ENCODE results near the gene AJAP1.

Gene AJAP1

GRCh38 chr1:4820543-4820942, 166.1 kb downstream of the AJAP1 start:
- no peak for DNase-seq (ENCODE audit: extremely low spot score)
- CTCF ChIA-PET = no interaction called here
- no peak for TF ChIP-seq CTCF (IDR thresholded peaks at IDR 0.05; ENCODE audit: control extremely low read depth, extremely low read depth, low read depth, missing control alignments)
- POLR2A ChIA-PET = no interaction called here

GRCh38 chr1:4825800-4826450, 171.5 kb downstream of the AJAP1 start:
- TF ChIP-seq CTCF (IDR thresholded peaks at IDR 0.05; ENCODE audit: control extremely low read depth, extremely low read depth, low read depth, missing control alignments) = peak; percentile 75
- CTCF ChIA-PET = no interaction called here
- POLR2A ChIA-PET = no interaction called here
- peak; percentile 32 for DNase-seq (ENCODE audit: extremely low spot score)

GRCh38 chr1:4830707-4831106, 176.3 kb downstream of the AJAP1 start:
- ChIA-PET CTCF (interaction anchor here (1.3 kb wide), 1 partner anchor 34 kb away, joined by 4 read pairs; no protein-coding TSS in a partner anchor), POLR2A (no interaction called here)
- DNase-seq (ENCODE audit: extremely low spot score) = no peak
- no peak for TF ChIP-seq CTCF (IDR thresholded peaks at IDR 0.05; ENCODE audit: control extremely low read depth, extremely low read depth, low read depth, missing control alignments)

- no peak for TF ChIP-seq CTCF (IDR thresholded peaks at IDR 0.05; ENCODE audit: control extremely low read depth, extremely low read depth, low read depth, missing control alignments)
- CTCF ChIA-PET = interaction anchor here (1.1 kb wide), 1 partner anchor 35 kb away, joined by 3 read pairs; no protein-coding TSS in a partner anchor
- DNase-seq (ENCODE audit: extremely low spot score) = no peak
- POLR2A ChIA-PET = no interaction called here
Measured at GRCh38 chr1:4836574-4836973, 182.2 kb downstream of the AJAP1 start.

- POLR2A ChIA-PET = no interaction called here
Measured at GRCh38 chr1:4837031-4837600, 182.7 kb downstream of the AJAP1 start.

GRCh38 chr1:4837752-4838151, 183.3 kb downstream of the AJAP1 start:
- ChIA-PET CTCF (no interaction called here), POLR2A (no interaction called here)
- no peak for DNase-seq (ENCODE audit: extremely low spot score)
- TF ChIP-seq CTCF (IDR thresholded peaks at IDR 0.05; ENCODE audit: control extremely low read depth, extremely low read depth, low read depth, missing control alignments) = no peak

More at GRCh38 chr1:4837031-4837600, 182.7 kb downstream of the AJAP1 start:
- CTCF ChIA-PET = interaction anchor here (1.1 kb wide), 1 partner anchor 35 kb away, joined by 3 read pairs; no protein-coding TSS in a partner anchor
- no peak for DNase-seq (ENCODE audit: extremely low spot score)
- no peak for TF ChIP-seq CTCF (IDR thresholded peaks at IDR 0.05; ENCODE audit: control extremely low read depth, extremely low read depth, low read depth, missing control alignments)

Measured in GM10248 (cell line).